NCI-H146 treated with DMSO at 0.1 percent for 48 hours (cell line): ENCODE measurements around the gene VAV2.

Source experiments
- DNase-seq: peaks from one replicate; lab custom pipeline; 2025; ENCODE audit not compliant: unreplicated experiment; lab: John Stamatoyannopoulos, UW

The VAV2 gene

DNA sequence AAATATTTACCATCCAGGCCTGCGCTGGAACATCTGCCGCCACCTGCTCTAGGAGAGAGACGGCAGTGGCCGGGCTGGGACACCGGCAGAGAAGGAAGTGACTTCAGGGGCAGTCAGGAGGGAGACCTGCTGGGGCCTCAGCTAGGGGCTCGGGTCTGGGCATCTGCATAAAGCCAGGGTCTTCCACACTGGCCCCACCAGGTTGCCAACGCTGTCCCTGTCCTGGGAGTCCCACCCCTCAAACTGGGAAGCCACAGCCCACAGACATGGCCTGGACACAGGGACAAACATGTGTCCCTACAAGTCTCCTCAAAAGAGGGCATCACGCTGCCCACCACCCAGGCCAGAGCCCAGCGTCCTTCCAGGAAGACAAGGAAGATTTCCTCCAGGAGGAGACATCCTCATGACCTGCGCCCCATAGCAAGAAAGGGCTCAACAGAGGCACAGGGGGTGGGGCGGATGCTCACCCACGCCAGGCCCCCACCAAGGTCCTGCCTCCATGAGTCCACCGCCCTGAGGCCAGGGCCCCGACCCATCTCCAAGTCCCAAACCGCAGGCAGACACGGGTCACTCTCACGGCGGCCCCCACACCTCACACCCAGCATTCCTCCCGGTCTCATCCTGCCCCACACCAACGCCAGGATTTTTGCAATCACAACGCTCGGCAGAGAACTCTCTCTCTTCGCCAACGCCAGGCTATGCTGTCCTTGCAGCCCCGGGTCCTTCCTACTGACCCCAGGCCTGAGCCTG lies 9.0 kb downstream of the VAV2 start:
- DNase-seq: no peak

DNA sequence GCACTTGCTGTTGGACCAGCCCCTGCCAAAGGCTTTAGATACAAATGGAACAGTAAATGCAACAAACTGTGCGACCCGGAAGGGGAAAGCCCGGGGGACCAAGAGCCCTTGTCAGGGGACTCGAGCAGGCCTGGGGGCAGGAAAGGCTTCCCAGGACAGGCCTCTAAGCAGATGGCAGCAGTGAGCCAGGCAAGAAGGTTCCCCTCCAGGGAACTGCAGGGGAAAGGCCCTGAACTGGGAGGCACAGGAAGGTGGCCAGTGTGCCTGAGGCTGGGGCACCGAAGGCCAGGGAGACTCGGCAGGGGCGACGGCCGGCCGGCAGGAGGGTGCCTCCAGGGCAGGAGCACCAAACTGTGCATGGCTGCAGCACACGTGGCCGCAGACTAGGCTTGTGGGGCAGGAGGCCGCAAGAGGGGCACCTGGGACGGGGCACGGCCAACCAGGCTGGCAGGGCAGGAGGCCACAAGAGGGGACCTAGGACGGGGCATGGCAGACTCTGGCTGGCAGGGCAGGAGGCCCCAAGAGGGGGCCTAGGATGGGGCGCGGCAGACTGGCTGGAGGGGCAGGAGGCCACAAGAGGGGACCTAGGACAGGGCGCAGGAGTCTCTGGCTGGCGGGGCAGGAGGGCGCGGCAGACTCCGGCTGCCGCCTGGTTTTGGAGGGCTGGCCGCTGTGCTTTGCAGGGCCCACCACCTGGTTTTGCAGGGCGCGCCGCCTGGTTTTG lies 10.0 kb downstream of the VAV2 start:
- DNase-seq: no peak

DNA sequence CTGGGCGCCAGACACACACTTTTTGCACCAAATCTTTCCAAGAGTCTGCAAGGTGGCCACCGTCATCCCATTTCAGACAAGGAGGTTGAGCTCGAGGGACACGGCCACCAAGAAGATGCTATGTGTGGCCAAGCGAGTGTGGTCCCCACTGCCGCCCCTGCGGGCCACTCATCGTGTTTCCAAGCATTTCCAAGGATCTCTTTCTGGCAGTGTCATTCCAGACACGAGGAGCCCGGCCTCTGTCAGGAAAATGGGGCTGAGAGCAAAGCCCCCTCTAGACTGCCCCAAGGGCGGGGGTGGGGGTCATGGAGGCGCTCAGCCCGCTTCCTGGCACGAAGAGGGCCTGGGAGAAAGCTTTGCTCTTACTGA lies 10.6 kb downstream of the VAV2 start:
- no peak for DNase-seq

DNA sequence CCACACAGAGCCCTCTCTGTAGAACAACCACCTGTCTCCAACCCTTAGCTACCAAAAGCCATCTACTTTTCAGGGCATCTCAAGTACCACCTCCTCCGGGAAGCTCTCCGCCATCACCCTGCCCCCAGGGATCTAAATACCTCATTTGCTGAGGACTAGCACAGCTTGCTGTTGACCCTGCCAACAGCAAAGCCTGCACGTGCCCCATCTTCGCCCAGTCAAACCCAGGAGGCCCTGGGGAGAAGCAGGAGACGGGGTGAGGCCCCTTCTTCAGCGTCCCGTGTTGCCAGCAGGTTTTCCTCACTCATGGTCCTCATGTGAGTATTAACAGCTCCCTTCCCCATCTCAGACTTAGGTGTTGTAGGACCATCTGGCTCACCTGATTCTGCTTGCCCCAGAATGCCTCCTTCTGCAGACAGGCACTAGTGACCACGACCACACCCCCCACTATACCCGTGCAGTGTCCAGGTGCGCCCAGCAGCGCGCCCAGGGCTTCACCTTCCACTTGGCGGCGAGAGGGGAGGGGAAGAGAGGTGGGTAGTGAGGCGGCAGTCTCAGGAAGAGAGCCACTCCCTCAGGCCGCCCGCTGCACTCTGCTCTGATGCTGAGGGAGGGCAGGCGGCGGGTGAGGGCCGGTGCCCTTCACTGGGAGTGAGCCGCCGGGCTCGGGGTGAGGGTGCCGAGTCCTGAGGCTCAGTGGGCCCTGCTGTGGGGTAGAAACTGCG lies 11.1 kb downstream of the VAV2 start:
- DNase-seq: no peak

DNA sequence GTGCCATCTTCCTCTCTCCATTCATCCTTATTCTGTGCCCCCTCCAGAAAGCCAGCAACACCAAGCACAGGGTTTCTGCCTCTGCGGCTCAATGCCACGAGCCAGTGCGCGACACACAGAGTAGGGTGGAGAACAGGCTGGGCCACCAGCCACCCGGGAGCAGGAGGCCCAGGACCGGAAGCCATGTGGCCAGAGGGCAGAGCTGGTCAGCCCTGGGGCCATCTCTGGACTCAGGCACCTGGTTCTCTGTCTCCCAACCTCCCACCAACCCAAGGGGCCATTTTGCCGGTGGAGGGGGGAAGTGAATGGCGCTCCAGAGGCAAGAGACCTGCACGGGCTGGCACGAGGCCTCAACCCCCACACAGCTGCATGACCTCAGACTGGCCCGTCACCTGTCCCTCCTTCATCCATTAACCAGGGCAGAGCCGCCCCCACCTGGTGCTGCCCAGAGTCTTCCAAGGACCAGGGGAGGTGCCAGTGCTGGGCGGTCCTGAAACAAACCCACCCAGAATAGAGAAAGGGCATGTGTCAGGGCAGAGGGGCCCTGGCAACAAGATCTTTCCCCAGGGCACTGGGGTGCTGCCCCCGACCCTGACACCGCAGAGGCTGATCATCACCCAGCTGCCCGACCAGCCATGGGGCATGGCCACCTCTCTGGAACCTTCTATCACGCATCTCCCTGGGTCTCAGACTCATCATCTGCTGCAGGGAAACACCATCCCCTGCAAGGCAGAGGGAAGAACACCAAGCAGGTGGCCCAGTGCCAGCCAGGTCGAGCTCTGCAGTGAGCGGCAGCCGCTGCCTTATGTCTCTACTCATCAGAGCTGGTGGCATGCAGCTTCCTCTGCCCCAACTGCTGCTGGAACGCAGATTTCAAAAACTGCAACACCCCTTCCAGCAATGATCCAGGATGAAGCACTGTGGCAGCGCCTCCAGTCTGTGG lies 11.9 kb downstream of the VAV2 start:
- no peak for DNase-seq

DNA sequence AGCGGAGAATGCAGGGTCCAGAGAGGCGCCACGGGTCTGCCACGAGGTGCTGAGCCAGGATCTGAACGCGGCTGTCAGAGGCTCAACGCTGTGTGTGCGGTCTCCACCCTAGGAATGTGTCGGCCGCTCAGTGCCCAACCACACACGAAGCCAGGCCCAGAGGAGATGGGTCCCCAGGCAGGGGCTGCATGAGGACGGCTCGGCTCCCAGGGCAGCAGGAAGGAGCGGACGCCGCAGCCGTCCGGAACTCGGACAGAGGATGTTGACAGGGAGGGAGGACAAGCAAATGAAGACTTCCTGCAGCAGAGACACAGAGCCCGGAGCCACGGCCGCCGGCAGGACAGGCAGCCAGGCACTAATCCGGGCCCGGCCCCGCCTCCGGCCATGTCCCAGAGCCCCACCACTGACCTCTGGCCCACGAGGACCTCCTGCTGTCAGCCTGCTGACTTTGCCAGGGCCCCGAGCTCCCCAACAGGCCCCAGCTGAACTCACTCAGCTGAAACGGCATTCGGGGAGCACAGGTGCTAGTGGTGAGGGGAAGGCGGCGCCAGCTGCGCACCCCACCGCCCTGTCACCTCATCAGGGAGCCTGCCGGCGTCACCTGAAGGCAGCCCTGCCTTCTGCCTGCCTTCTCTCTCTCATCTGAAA lies 12.7 kb downstream of the VAV2 start:
- no peak for DNase-seq

DNA sequence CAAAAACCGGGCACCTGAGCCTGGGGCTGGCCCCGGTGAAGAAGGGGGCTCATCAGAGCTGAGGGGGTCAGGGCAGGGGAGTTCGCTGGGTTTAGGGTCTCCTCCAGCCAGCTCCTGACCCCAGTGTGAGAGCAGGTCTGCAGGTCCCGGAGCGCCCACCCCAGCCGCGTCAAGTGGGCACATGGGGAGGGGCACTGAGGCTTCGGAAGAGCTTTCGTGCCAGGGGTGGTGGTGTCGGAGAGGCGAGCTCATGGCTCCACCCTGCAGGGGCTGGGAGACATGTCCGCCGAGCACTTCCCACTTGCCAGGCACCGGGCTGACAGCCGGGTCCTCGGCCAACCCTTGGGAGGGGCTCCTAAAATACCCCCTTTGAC lies 13.2 kb downstream of the VAV2 start:
- DNase-seq: no peak

DNA sequence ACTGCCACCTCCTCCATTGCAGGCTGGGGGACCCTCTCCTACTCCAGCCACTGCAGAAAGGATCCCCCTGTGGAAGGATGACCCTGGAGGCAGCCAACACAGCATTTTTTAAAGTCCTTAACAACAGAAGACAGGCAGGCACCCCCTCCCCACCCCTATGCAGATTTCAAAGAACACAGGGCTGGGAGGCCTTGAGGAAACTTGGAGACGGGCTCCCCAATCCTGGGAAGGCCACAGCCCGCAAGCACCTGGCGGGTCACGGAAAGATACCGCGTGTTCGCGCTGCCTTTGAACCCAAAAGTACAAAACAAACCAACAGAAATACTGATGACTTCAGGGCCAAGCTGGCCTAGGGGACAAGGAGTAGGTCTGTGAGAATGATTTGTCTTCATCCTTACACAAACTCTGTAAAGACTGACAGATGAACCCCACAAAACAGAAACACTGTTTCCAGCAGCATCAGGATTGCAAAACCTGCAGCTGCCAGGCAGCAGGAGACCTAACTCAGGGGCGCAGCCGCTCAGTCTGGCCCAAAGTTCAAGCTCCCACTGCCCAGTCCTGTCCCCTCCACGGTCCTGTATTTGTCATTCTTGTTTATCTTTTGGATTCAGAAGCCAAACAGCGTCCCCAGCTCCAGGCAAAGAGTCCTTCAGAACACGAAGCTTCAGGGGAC lies 13.8 kb downstream of the VAV2 start:
- DNase-seq: no peak

DNA sequence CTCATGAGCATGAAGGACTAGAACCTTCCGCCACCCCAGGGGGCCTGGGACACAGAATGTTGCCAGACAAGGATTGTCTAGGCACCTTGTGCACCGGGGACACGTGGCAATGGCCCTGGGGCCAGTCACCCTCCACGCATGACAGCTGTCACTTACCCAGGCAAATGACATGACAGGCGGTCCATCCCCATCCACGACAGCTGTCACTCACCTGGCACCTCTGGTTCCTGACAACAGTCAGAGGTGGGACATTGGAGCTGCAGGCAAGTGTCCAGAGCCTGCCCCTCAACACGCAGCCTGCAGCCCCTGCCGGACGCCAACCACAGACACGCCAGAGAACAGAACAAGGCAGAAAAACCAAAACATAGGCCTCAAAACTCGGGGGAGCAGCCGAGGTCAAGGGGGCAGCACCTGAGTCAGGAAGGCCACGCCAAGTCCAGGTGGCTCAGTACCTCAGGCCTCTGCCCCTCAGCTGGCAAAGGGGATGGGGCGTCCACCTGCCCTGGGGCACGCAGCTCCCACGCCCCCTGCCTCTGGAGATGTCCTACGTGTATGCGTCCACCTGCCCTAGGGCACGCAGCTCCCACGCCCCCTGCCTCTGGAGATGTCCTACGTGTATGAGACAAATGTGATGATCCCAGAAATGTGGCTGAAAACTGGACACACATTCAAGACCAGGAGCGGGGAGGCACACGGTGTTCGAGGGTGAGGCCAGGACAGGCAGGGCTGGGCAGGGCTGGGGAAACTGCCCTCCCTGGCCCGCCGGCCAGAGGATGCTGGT lies 14.5 kb downstream of the VAV2 start:
- DNase-seq: no peak

DNA sequence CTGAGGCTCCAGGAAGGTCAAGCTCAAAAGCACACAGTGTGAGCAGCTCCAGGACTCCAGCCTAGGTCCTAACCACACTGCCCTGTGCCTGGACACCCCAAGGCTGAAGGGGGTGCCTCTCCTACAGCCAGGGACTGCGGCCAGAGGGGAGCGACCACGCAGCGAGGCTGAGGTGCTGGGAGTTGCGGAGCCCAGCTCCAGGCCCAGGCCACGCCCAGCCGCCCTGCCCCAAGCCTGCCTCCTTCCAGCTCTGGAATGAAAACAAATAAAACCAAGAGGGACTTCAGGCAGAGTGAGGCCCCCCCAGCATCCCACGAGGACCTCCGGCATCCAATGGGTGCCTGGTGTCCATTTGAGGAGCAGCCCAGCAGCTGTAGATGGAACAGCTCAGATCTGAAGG lies 15.2 kb downstream of the VAV2 start:
- DNase-seq: no peak

DNA sequence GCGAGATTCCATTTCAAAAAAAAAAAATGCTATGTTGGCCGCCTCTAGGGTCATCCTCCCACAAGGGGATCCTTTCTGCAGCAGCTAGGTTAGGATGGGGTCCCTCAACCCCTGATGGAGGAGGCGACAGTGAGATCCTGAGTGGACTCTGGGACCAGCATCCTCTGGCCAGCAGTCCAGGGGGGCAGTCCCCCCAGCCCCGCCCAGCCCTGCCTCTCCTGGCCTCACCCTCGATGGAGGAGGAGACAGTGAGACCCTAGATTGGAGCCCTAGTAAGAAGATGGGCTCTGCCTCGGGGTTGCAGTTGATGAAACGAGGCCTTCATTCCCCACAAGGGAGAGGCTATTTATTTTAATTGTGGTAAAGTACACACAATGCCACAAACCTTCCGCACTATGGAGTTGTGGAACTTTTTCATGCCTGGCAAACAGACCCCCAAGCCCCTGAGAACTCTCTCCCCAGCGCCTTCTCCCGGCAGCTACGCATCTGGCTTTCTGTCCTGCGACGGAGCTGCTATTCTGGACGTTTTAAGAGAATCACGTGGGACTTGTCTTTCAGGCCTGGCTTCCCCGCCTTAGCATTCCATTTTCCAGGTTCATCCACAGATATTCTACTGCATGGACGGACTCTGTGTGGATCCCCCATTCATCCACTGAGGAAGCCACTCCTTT lies 15.8 kb downstream of the VAV2 start:
- no peak for DNase-seq

DNA sequence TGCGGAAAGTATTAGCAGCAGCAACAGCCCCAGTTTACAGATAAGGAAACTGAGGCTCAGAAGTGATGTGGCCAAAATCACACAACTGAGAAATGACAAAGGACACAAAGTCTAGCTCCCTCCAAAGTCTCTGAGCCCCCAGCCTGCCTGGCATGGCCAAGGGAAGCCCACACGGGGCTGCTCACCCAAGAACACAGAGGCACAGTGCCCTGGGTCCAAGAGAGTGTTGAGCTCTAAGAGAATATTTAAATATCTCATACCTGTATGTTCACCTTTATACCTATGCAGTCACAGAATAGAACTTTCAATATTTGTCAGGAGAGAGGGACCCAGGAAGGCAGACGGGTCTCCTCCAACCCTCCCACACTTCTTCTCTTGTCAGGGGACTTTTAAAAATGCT lies 16.6 kb downstream of the VAV2 start:
- DNase-seq: no peak

DNA sequence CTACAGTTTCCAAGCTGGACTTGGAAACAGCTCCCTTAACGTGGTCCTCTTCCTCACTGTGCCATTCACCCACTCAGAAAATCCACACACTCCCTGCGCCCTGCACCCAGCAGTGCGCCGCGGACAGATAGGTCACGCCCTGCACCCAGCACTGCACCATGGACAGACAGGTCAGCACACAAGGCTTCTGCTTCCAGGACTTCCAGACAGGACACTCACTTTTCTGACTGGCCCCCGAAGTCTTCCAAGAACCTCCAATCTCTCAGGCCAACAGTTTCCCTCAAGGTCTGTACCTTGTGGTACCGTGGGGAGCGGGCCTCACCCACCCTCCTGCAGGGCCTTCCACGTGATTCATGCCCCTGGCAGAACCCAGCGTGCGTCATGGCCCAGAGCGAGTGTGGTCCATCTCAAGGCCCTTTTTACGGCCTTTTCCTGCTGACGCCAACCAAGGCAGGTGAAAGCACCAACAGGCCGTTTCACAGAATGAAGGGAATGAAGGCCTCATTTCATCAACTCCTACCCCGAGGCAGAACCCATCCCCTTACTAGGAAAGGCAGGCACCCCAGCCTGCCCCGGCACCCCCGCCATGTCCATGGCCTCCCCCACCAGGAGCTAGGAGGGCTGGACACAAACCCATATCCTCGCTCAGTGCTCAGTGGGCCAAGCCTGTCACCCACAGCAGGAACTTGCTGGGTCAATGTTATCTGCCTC lies 17.3 kb downstream of the VAV2 start:
- DNase-seq: no peak

DNA sequence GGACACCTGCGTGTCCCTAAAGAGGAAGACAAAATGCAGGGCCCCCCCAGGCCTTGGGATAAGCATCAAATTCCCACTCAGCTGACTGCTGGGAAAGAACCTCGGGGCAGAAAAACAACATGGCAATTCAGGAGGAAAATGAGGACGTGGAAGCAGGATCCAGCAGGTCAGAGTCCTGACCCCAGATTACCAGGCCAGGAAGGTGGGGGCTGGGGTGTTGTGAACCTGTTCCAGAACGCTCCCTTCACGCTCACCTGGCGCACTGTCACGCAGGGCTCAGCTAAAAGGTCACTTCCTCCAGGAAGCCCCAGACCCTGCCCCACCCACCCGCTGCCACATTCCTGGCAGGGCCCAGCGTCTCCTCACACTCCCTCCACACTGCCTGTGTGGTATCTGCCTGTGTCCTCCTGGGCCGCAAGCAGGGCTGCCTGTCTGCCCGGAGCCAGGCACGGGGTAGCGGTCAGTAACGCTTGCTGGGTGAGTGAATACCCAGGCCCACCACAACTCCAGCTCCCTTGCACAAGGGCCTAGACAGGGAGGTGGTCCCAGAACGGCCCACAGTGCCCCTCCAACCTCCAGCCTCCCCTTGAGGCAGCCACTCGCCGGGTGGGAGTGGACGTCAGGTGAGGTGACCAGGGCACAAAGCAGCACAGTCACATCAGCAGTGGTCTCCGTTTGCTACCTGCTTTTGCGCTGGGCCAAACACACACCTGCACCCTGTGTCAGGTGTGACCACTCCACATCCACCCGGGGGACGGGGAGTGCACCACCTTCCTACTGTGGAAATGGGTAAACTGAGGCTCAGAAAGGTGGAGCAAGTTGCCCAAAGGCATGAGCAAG lies 18.1 kb downstream of the VAV2 start:
- no peak for DNase-seq

DNA sequence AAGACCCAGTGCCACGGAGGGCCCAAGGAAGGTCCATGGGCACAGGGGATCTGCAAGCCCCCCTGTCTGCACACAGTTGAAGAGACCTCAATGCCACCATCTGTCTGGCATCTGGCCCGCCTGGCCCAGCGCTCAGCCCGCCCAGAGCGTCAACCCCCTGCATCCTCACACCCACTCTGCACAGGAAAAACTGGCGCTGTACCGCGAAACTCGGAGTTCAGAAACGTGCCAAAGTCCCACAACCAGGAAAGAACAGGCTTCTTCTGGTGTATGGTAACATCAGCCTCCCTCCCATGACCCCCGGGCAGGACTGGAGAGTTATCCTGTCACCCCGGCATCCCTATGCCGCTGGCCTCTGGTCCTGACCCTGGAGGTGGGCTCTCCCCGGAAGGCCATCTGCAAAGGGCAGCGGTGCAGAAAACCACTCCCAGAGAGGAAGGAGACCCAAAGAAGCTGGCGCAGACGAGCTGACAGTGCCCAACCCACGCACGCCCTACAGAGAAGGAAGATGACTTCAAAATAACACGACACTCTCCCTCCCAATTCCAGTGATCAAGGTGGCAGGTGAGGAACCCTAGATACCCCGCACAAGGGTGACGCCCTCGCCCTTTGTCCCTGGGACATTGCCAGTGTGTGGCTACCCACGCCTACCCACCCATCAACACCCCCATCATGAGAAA lies 18.9 kb downstream of the VAV2 start:
- DNase-seq: no peak
